ENCODE data around the gene ADRA1B.

ADRA1B gene

GRCh38 chr5:159893040-159893695 is 23.1 kb upstream of the ADRA1B start:
- Mint-ChIP-seq H3K9me3 (no peaks in the 10 kb centered on the region), H3K4me3 (no peak overlapping the region), H3K27ac (no peak overlapping the region), H3K36me3 (no peaks in the 10 kb centered on the region), H3K4me1 (no peaks in the 10 kb centered on the region)
- ATAC-seq (no peak), DNase-seq (ENCODE audit: low spot score in 2 of 2) (no peak)

- no peak for DNase-seq (ENCODE audit: low spot score in 2 of 2)
Observed at GRCh38 chr5:159894149-159894720, 22.0 kb upstream of the ADRA1B start.

GRCh38 chr5:159897786-159898393 is 18.4 kb upstream of the ADRA1B start:
- DNase-seq (ENCODE audit: low spot score in 2 of 2) (no peak), ATAC-seq (no peak)
- Mint-ChIP-seq H3K27ac (no peak overlapping the region), H3K4me1 (no peaks in the 10 kb centered on the region), H3K4me3 (no peak overlapping the region), H3K9me3 (no peaks in the 10 kb centered on the region), H3K36me3 (no peaks in the 10 kb centered on the region)

More at GRCh38 chr5:159894149-159894720, 22.0 kb upstream of the ADRA1B start:
- H3K4me3 Mint-ChIP-seq, result no peak overlapping the region
- no peak overlapping the region for H3K27ac Mint-ChIP-seq
- no peaks in the 10 kb centered on the region for H3K36me3 Mint-ChIP-seq
- ATAC-seq, result no peak
- no peaks in the 10 kb centered on the region for H3K4me1 Mint-ChIP-seq
- H3K9me3 Mint-ChIP-seq, result no peaks in the 10 kb centered on the region

GRCh38 chr5:159899067-159900049 is 16.9 kb upstream of the ADRA1B start:
- Mint-ChIP-seq H3K9me3 (no peaks in the 10 kb centered on the region), H3K27ac (no peak overlapping the region), H3K4me1 (no peaks in the 10 kb centered on the region), H3K36me3 (no peaks in the 10 kb centered on the region), H3K4me3 (no peak overlapping the region)
- DNase-seq (ENCODE audit: low spot score in 2 of 2) (no peak), ATAC-seq (no peak)

GRCh38 chr5:159901308-159901707 is 15.0 kb upstream of the ADRA1B start:
- no peaks in the 10 kb centered on the region for H3K36me3 Mint-ChIP-seq
- no peak for ATAC-seq
- H3K9me3 Mint-ChIP-seq, result no peaks in the 10 kb centered on the region
- no peak overlapping the region for H3K4me3 Mint-ChIP-seq
- no peak for DNase-seq (ENCODE audit: low spot score in 2 of 2)
- no peak overlapping the region for H3K27ac Mint-ChIP-seq
- H3K4me1 Mint-ChIP-seq, result no peaks in the 10 kb centered on the region

- no peak for ATAC-seq
- no peaks in the 10 kb centered on the region for H3K36me3 Mint-ChIP-seq
- no peak overlapping the region for H3K4me3 Mint-ChIP-seq
- H3K27ac Mint-ChIP-seq, result no peak overlapping the region
- no peaks in the 10 kb centered on the region for H3K4me1 Mint-ChIP-seq
- no peak for DNase-seq (ENCODE audit: low spot score in 2 of 2)
- no peaks in the 10 kb centered on the region for H3K9me3 Mint-ChIP-seq
Observed at GRCh38 chr5:159901772-159902171, 14.5 kb upstream of the ADRA1B start.

- no peaks in the 10 kb centered on the region for H3K9me3 Mint-ChIP-seq
Observed at GRCh38 chr5:159902444-159903121, 13.7 kb upstream of the ADRA1B start.

GRCh38 chr5:159903131-159903530 is 13.2 kb upstream of the ADRA1B start:
- H3K4me1 Mint-ChIP-seq, result no peaks in the 10 kb centered on the region
- no peak overlapping the region for H3K27ac Mint-ChIP-seq
- no peaks in the 10 kb centered on the region for H3K9me3 Mint-ChIP-seq
- no peak for DNase-seq (ENCODE audit: low spot score in 2 of 2)
- no peaks in the 10 kb centered on the region for H3K36me3 Mint-ChIP-seq
- no peak for ATAC-seq
- H3K4me3 Mint-ChIP-seq, result no peak overlapping the region

More at GRCh38 chr5:159902444-159903121, 13.7 kb upstream of the ADRA1B start:
- ATAC-seq (no peak), DNase-seq (ENCODE audit: low spot score in 2 of 2) (no peak)
- H3K27ac Mint-ChIP-seq, result no peak overlapping the region
- H3K36me3 Mint-ChIP-seq, result no peaks in the 10 kb centered on the region
- no peak overlapping the region for H3K4me3 Mint-ChIP-seq
- no peaks in the 10 kb centered on the region for H3K4me1 Mint-ChIP-seq

GRCh38 chr5:159904874-159905273 is 11.4 kb upstream of the ADRA1B start:
- DNase-seq (ENCODE audit: low spot score in 2 of 2) (no peak), ATAC-seq (no peak)
- no peaks in the 10 kb centered on the region for H3K9me3 Mint-ChIP-seq
- H3K27ac Mint-ChIP-seq, result no peak overlapping the region
- no peaks in the 10 kb centered on the region for H3K4me1 Mint-ChIP-seq
- no peaks in the 10 kb centered on the region for H3K36me3 Mint-ChIP-seq
- H3K4me3 Mint-ChIP-seq, result no peak overlapping the region

- ATAC-seq (peak; percentile 39), DNase-seq (ENCODE audit: low spot score in 2 of 2) (no peak)
- H3K4me1 Mint-ChIP-seq, result no peaks in the 10 kb centered on the region
- no peak overlapping the region for H3K4me3 Mint-ChIP-seq
- no peak overlapping the region for H3K27ac Mint-ChIP-seq
- no peaks in the 10 kb centered on the region for H3K36me3 Mint-ChIP-seq
- H3K9me3 Mint-ChIP-seq, result no peaks in the 10 kb centered on the region
Observed at GRCh38 chr5:159905496-159905895, 10.8 kb upstream of the ADRA1B start.

GRCh38 chr5:159906463-159906862 is 9.8 kb upstream of the ADRA1B start:
- H3K27ac Mint-ChIP-seq, result no peak overlapping the region
- no peaks in the 10 kb centered on the region for H3K4me1 Mint-ChIP-seq
- no peak for ATAC-seq
- H3K36me3 Mint-ChIP-seq, result no peaks in the 10 kb centered on the region
- no peaks in the 10 kb centered on the region for H3K9me3 Mint-ChIP-seq
- DNase-seq (ENCODE audit: low spot score in 2 of 2), result no peak
- H3K4me3 Mint-ChIP-seq, result no peak overlapping the region

- ATAC-seq (no peak), DNase-seq (ENCODE audit: low spot score in 2 of 2) (no peak)
- Mint-ChIP-seq H3K9me3 (no peaks in the 10 kb centered on the region), H3K4me3 (no peak overlapping the region), H3K36me3 (no peaks in the 10 kb centered on the region), H3K27ac (no peak overlapping the region), H3K4me1 (no peaks in the 10 kb centered on the region)
Observed at GRCh38 chr5:159906943-159907342, 9.3 kb upstream of the ADRA1B start.

- no peaks in the 10 kb centered on the region for H3K9me3 Mint-ChIP-seq
Observed at GRCh38 chr5:159907689-159908590, 8.3 kb upstream of the ADRA1B start.

GRCh38 chr5:159908591-159908940 is 7.7 kb upstream of the ADRA1B start:
- no peaks in the 10 kb centered on the region for H3K9me3 Mint-ChIP-seq
- H3K36me3 Mint-ChIP-seq, result no peaks in the 10 kb centered on the region
- H3K4me1 Mint-ChIP-seq, result no peaks in the 10 kb centered on the region
- no peak overlapping the region for H3K4me3 Mint-ChIP-seq
- no peak for DNase-seq (ENCODE audit: low spot score in 2 of 2)
- no peak for ATAC-seq
- H3K27ac Mint-ChIP-seq, result no peak overlapping the region

More at GRCh38 chr5:159907689-159908590, 8.3 kb upstream of the ADRA1B start:
- Mint-ChIP-seq H3K4me1 (no peaks in the 10 kb centered on the region), H3K4me3 (no peak overlapping the region), H3K27ac (no peak overlapping the region), H3K36me3 (no peaks in the 10 kb centered on the region)
- no peak for ATAC-seq
- no peak for DNase-seq (ENCODE audit: low spot score in 2 of 2)
